Activated CD8-positive, alpha-beta T cell treated with anti-CD3 and anti-CD28 coated beads for 36 hours (primary cell): ENCODE data around the gene ACTC1. TPM values are rescaled to one million over a fixed set of nuclear protein-coding genes. Genes with fewer than 3 reads are reported as not detected.

Experiments
- ATAC-seq: fragments of 200-7000 bp; cut with Tn5 transposase; one replicate; pipeline ENCODE4 v1.10.0; 2021; ENCODE audit warnings: mild to moderate bottlenecking, moderate library complexity
- CTCF ChIA-PET: fragments of 350-600 bp; sonication (Branson Sonifier 250); formaldehyde crosslinking; loops from one replicate; lab custom pipeline; 2021; ENCODE audit warnings: antibody characterized with exemption; lab: Charles Lee
- POLR2A ChIA-PET: fragments of 350-600 bp; sonication (Branson Sonifier 250); formaldehyde crosslinking; loops from one replicate; lab custom pipeline; 2021; ENCODE audit warnings: antibody characterized with exemption; lab: Charles Lee
- DNase-seq: peaks from one replicate; pipeline ENCODE4 v3.0.0-alpha.2; 2020
- H3K27ac Mint-ChIP-seq: one replicate; pipeline ENCODE4 v1.8.0; 2021; ENCODE audit warnings: mild to moderate bottlenecking, mixed read lengths
- H3K27me3 Mint-ChIP-seq: one replicate; pipeline ENCODE4 v1.8.0; 2021; ENCODE audit warnings: mixed read lengths
- H3K36me3 Mint-ChIP-seq: one replicate; pipeline ENCODE4 v1.8.0; 2021; ENCODE audit warnings: low read depth, mixed read lengths
- H3K4me1 Mint-ChIP-seq: one replicate; pipeline ENCODE4 v1.8.0; 2021; ENCODE audit warnings: low read depth, mixed read lengths
- H3K4me3 Mint-ChIP-seq: one replicate; pipeline ENCODE4 v1.8.0; 2021; ENCODE audit warnings: mild to moderate bottlenecking, moderate library complexity, mixed read lengths
- H3K9me3 Mint-ChIP-seq: one replicate; pipeline ENCODE4 v1.8.0; 2021; ENCODE audit warnings: mixed read lengths
- CTCF ChIP-seq: fragments of 200-600 bp; IDR thresholded peaks from one replicate; pipeline ENCODE4 v1.8.0; 2022; ENCODE audit warnings: antibody characterized with exemption, mild to moderate bottlenecking
- intact Hi-C: fragments of 100-400 bp; cut with micrococcal nuclease; formaldehyde crosslinking; loops from one replicate; pipeline ENCODE4 v1.10.0; 2022
- total RNA-seq, 2 experiments: library from RNA; stranded (reverse); gene quantifications; one replicate each; pipeline ENCODE4 v1.2.3, GENCODE V29; 2021

ACTC1 gene
- total RNA-seq, 2 experiments from 2014 or later: not detected

DNA sequence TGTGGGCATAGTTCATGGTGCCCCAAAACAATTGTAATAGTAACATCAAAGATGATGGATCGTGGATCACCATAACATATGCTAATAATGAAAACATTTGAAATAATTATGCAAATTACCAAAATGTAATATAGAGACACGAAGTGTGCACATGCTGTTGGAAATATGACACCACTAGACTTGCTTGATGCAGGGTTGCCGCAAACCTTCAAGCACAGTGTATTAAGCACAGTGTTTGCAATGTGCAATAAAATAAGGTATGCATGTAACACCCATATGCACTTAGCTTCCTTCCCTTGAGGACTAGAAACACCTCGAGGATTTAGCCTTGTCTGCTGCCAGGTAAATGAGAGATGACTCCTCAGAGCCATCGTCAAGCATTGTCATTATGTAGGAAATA lies 29.6 kb downstream of the ACTC1 start:
- Mint-ChIP-seq H3K4me1 (no peaks in the 10 kb centered on the region), H3K27me3 (peaks cover 7% of the 10 kb centered on the region), H3K4me3 (no peak overlapping the region), H3K36me3 (no peaks in the 10 kb centered on the region), H3K27ac (no peak overlapping the region), H3K9me3 (no peaks in the 10 kb centered on the region)
- DNase-seq (no peak), ATAC-seq (no peak)
- CTCF ChIA-PET: no interaction called here
- TF ChIP-seq CTCF: no peak
- POLR2A ChIA-PET: no interaction called here
- intact Hi-C loops: no loop called here

GRCh38 chr15:34760909-34761308 lies 34.4 kb downstream of the ACTC1 start:
- ChIA-PET POLR2A (no interaction called here), CTCF (no interaction called here)
- H3K4me1 Mint-ChIP-seq: no peaks in the 10 kb centered on the region
- DNase-seq (no peak), ATAC-seq (no peak)
- intact Hi-C loops: no loop called here
- no peak for TF ChIP-seq CTCF
- H3K36me3 Mint-ChIP-seq: no peaks in the 10 kb centered on the region
- H3K4me3 Mint-ChIP-seq: no peak overlapping the region
- H3K27ac Mint-ChIP-seq: no peak overlapping the region
- peaks cover 23% of the 10 kb centered on the region for H3K27me3 Mint-ChIP-seq
- no peaks in the 10 kb centered on the region for H3K9me3 Mint-ChIP-seq

- no peaks in the 10 kb centered on the region for H3K9me3 Mint-ChIP-seq
- DNase-seq: no peak
- H3K4me3 Mint-ChIP-seq: no peak overlapping the region
- no peaks in the 10 kb centered on the region for H3K4me1 Mint-ChIP-seq
- H3K27ac Mint-ChIP-seq: no peak overlapping the region
- H3K27me3 Mint-ChIP-seq: peaks cover 30% of the 10 kb centered on the region
- ChIA-PET POLR2A (no interaction called here), CTCF (no interaction called here)
- no peaks in the 10 kb centered on the region for H3K36me3 Mint-ChIP-seq
- intact Hi-C loops: no loop called here
- no peak for ATAC-seq
- TF ChIP-seq CTCF: no peak
Observed at GRCh38 chr15:34759992-34760391, 35.4 kb downstream of the ACTC1 start.

GRCh38 chr15:34759347-34759746 lies 36.0 kb downstream of the ACTC1 start:
- H3K27me3 Mint-ChIP-seq: peaks cover 30% of the 10 kb centered on the region
- DNase-seq: no peak
- ATAC-seq: no peak
- no peak for TF ChIP-seq CTCF
- H3K9me3 Mint-ChIP-seq: no peaks in the 10 kb centered on the region
- H3K4me1 Mint-ChIP-seq: no peaks in the 10 kb centered on the region
- no peaks in the 10 kb centered on the region for H3K36me3 Mint-ChIP-seq
- ChIA-PET POLR2A (no interaction called here), CTCF (no interaction called here)
- H3K27ac Mint-ChIP-seq: no peak overlapping the region
- H3K4me3 Mint-ChIP-seq: no peak overlapping the region
- intact Hi-C loops: no loop called here

- Mint-ChIP-seq H3K27me3 (peaks cover 39% of the 10 kb centered on the region), H3K4me3 (no peak overlapping the region), H3K27ac (no peak overlapping the region), H3K9me3 (no peaks in the 10 kb centered on the region), H3K36me3 (no peaks in the 10 kb centered on the region), H3K4me1 (no peaks in the 10 kb centered on the region)
- no peak for DNase-seq
- no peak for TF ChIP-seq CTCF
- ATAC-seq: no peak
- CTCF ChIA-PET: no interaction called here
- intact Hi-C loops: no loop called here
- POLR2A ChIA-PET: no interaction called here
Observed at GRCh38 chr15:34757262-34757661, 38.1 kb downstream of the ACTC1 start.
